ENCODE measurements around the gene EPC1. TPM values are rescaled to one million over a fixed set of nuclear protein-coding genes. Genes with fewer than 3 reads are reported as not detected.

EPC1 gene
- total and polyA plus RNA-seq, 9 of the 15 experiments (the other 6 are each of a cell fraction or from before 2014, with no cell fraction given): 7.0 to 43.6 (median 16.1) TPM

DNA sequence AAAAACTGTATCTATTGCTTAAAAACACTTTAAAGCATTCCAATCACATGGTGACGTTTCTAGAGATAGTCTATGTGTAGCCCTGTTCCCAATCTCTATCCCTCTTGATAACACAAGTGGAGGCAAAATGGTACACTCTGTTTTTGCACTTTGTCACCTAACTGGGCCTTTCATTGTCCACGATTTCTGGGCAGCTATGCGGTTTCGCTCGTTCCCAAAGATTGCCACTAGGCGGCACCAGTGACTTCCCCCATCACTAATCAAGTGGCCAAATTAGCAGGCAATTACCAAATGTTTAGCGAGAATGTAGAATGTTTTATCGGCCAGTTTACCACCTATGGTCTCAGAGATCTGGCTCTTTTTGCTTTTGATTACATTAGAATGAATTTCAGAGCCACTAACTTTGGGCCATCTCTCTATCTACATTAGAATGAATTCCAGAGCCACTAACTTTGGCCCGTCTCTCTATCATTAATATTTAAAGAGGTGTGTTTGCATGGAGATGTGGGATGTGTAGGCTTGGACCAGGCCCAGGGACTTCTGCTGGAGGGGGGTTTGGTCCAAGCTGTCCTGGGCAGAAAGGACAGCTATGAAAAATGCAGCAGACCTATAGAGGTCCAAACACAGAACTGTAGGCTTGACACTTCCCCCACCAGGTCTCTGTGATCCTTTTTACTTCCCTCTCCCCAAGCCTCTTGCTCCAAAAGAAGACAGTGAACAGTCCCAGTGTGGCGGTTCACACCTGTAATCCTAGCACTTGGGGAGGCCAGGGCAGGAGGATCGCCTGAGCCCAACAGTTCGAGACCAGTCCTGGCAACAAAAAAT lies 90.1 kb downstream of the EPC1 start:
- no peak overlapping the region for H3K9ac ChIP-seq (ENCODE audit: insufficient read depth in 1 of 2, low read depth in 2 of 2, low read length in 2 of 2)
- intact Hi-C loops (cut with micrococcal nuclease): loop anchor here (1.0 to 5.0 kb wide), 3 partner anchors 90 to 190 kb away; partner anchors contain the start of genes CCDC7 and EPC1
- 25% methylated on average over 12 of the region's 12 CpGs for WGBS (ENCODE audit: insufficient coverage, low coverage, missing lambda C conversion rate)
- TF ChIP-seq MAFK (IDR thresholded peaks at IDR 0.05; ENCODE audit: low read length) (no peak), CEBPG (CRISPR knock-in tag; IDR thresholded peaks at IDR 0.05) (no peak), CEBPG (tag; conservative IDR thresholded peaks at IDR 0.05 in 1 of 2, IDR thresholded peaks at IDR 0.05 in 1 of 2) (no peak), TRIM28 (IDR thresholded peaks at IDR 0.05) (no peak), CREM (IDR thresholded peaks at IDR 0.05; ENCODE audit: low read depth) (peak; percentile 32; the same call in 1 of the 2 replicates), ZNF24 (IDR thresholded peaks at IDR 0.05) (no peak), KAT8 (IDR thresholded peaks at IDR 0.05; ENCODE audit: low read depth) (no peak), ZFP1 (CRISPR knock-in tag; IDR thresholded peaks at IDR 0.05) (no peak), OTX1 (CRISPR knock-in tag; IDR thresholded peaks at IDR 0.05) (no peak), GATAD2B (IDR thresholded peaks at IDR 0.05; ENCODE audit: borderline replicate concordance) (no peak), KLF16 (IDR thresholded peaks at IDR 0.05) (peak; percentile 51; the same call in 1 of the 2 replicates), JUND (IDR thresholded peaks at IDR 0.05; ENCODE audit: borderline replicate concordance, low read depth, low read length) (no peak), JUND (tag; IDR thresholded peaks at IDR 0.05; ENCODE audit: borderline replicate concordance, low read depth, low read length) (no peak; the same call in 2 of the 3 replicates), RCOR1 (IDR thresholded peaks at IDR 0.05; ENCODE audit: borderline replicate concordance in 1 of 2, low read depth in 2 of 2, low read length in 2 of 2) (0 out of 4 replicates have a peak, but pooled peaks of 1 of the 2 experiments have one; percentile 44)
- TF ChIP-seq, protein P1, sequence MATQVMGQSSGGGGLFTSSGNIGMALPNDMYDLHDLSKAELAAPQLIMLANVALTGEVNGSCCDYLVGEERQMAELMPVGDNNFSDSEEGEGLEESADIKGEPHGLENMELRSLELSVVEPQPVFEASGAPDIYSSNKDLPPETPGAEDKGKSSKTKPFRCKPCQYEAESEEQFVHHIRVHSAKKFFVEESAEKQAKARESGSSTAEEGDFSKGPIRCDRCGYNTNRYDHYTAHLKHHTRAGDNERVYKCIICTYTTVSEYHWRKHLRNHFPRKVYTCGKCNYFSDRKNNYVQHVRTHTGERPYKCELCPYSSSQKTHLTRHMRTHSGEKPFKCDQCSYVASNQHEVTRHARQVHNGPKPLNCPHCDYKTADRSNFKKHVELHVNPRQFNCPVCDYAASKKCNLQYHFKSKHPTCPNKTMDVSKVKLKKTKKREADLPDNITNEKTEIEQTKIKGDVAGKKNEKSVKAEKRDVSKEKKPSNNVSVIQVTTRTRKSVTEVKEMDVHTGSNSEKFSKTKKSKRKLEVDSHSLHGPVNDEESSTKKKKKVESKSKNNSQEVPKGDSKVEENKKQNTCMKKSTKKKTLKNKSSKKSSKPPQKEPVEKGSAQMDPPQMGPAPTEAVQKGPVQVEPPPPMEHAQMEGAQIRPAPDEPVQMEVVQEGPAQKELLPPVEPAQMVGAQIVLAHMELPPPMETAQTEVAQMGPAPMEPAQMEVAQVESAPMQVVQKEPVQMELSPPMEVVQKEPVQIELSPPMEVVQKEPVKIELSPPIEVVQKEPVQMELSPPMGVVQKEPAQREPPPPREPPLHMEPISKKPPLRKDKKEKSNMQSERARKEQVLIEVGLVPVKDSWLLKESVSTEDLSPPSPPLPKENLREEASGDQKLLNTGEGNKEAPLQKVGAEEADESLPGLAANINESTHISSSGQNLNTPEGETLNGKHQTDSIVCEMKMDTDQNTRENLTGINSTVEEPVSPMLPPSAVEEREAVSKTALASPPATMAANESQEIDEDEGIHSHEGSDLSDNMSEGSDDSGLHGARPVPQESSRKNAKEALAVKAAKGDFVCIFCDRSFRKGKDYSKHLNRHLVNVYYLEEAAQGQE (IDR thresholded peaks at IDR 0.05; ENCODE audit: borderline replicate concordance): peak; percentile 61; the same call in 1 of the 2 replicates
- TF ChIP-seq, protein P1 (CRISPR knock-in tag; IDR thresholded peaks at IDR 0.05; ENCODE audit: low read depth): no peak

More for the DNA sequence above, 90.1 kb downstream of the EPC1 start:
- Histone ChIP-seq H3K79me2 (ENCODE audit: control insufficient read depth, insufficient read depth, low read length) (no peaks in the 10 kb centered on the region), H3K36me3 (ENCODE audit: control insufficient read depth, insufficient read depth, low read length) (no peaks in the 10 kb centered on the region), H3K9me1 (ENCODE audit: control insufficient read depth, insufficient read depth, low read length) (no peaks in the 10 kb centered on the region), H2AFZ (ENCODE audit: low read depth, low read length) (peak overlapping the region; percentile 78), H3K4me1 (replicated peaks in 1 of 2; ENCODE audit: control insufficient read depth in 2 of 2, insufficient read depth in 2 of 2, low read length in 2 of 2) (peaks cover 6 to 13% of the 10 kb centered on the region in 2 experiments; a peak in 2 of 5 replicates), H3K27me3 (ENCODE audit: control insufficient read depth in 2 of 2, insufficient read depth in 2 of 2, low read length in 2 of 2) (no peaks in the 10 kb centered on the region), H3K4me3 (no peak overlapping the region), H3K27ac (ENCODE audit: extremely low read depth, low read depth, low read length) (no peak overlapping the region), H3K4me2 (ENCODE audit: insufficient read depth, low read length) (no peak overlapping the region), H3K9me3 (replicated peaks; ENCODE audit: control insufficient read depth, insufficient read depth, low read depth, low read length) (no peaks in the 10 kb centered on the region), H4K20me1 (replicated peaks; ENCODE audit: control insufficient read depth, insufficient read depth, low read length) (no peaks in the 10 kb centered on the region)
- ChIA-PET CTCF (ENCODE audit: low intra/inter-chr PET ratio) (interaction anchor here (0.7 to 1.2 kb wide), 3 partner anchors 46 to 111 kb away, joined by 3 to 4 read pairs (median 4); no protein-coding TSS in a partner anchor), POLR2A (interaction anchor here (0.6 to 0.7 kb wide), 2 partner anchors 21 to 674 kb away, joined by 3 read pairs; no protein-coding TSS in a partner anchor)
- DNase-seq (ENCODE audit: extremely low read depth in 1 of 4, low spot score in 3 of 4) (peak; percentile 56 to 78 (median 63)), ATAC-seq (peak; percentile 80), FAIRE-seq (peak; percentile 87)
- no TSS peak for BruUV-seq (replicated peaks)
- in situ Hi-C loops (cut with MboI): loop anchor here (10.0 kb wide), 1 partner anchor 108 kb away; no protein-coding TSS in a partner anchor

Measured in K562 (cell line).